B cell (primary cell): ENCODE results near the gene NDST3.

Experiments used
- CTCF ChIP-seq: fragments of 200-600 bp; IDR thresholded peaks from one replicate; pipeline ENCODE4 v1.8.0; 2022; ENCODE audit warnings: antibody characterized with exemption, mild to moderate bottlenecking
- EZH2 ChIP-seq: IDR thresholded peaks from 2 replicates; pipeline ENCODE4 v1.6.1; 2012; ENCODE audit warnings: borderline replicate concordance, low read depth, mild to moderate bottlenecking, moderate library complexity, low read length; ENCODE audit not compliant: insufficient read depth, poor library complexity, severe bottlenecking

GRCh38 chr4:118286685-118287084 lies 252.4 kb downstream of the NDST3 start:
- TF ChIP-seq CTCF (no peak), EZH2 (no peak)
